GM12801 (cell line): Measurements from ENCODE around the gene MTUS2.

ENCODE experiments used
- TF ChIP-seq, protein P1 (sequence below): IDR thresholded peaks from one replicate; pipeline ENCODE4 v1.5.1; 2011; ENCODE audit warnings: control low read depth; ENCODE audit not compliant: insufficient read length; ENCODE audit errors: extremely low read depth

MTUS2 gene

DNA sequence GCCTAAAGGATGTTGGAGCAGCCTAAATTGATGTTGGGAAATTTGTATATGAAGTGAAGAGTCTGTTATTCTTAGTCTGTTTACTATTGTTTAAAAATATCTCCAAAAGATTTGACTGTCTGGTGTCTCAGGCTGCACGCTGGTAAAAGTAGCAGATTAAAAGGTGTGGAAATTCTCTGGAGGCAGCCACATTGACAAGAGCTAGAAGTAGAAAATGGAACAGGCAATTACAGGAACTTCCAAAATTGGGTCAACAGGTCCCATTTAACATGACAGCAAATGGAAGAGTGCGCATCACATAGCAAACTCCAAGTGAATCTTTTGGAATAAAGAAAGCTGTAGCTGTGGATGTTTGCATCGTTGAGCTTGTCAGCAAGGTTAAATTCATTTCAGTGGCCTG is 138.3 kb downstream of the MTUS2 start:
- TF ChIP-seq, protein P1, sequence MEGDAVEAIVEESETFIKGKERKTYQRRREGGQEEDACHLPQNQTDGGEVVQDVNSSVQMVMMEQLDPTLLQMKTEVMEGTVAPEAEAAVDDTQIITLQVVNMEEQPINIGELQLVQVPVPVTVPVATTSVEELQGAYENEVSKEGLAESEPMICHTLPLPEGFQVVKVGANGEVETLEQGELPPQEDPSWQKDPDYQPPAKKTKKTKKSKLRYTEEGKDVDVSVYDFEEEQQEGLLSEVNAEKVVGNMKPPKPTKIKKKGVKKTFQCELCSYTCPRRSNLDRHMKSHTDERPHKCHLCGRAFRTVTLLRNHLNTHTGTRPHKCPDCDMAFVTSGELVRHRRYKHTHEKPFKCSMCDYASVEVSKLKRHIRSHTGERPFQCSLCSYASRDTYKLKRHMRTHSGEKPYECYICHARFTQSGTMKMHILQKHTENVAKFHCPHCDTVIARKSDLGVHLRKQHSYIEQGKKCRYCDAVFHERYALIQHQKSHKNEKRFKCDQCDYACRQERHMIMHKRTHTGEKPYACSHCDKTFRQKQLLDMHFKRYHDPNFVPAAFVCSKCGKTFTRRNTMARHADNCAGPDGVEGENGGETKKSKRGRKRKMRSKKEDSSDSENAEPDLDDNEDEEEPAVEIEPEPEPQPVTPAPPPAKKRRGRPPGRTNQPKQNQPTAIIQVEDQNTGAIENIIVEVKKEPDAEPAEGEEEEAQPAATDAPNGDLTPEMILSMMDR: no peak

DNA sequence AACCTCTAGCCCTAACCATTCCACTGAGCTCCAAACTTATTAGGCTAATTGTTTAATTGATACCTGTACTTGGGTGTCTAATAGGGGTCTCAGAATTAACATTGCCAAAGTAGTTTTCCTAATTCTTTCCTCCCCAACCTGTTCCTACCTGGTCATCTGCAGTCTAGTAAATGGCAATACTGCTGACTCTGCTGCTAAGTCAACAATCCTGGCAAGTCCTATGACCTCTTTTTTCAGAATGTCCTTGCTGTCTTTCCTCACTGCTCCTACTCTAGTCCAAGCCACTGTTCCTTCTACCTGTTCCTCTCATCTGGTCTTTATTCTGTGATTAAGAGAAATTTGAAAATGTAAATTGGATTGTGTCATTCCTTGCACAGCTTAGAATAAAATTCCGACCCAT is 143.9 kb downstream of the MTUS2 start:
- TF ChIP-seq, protein P1: no peak

DNA sequence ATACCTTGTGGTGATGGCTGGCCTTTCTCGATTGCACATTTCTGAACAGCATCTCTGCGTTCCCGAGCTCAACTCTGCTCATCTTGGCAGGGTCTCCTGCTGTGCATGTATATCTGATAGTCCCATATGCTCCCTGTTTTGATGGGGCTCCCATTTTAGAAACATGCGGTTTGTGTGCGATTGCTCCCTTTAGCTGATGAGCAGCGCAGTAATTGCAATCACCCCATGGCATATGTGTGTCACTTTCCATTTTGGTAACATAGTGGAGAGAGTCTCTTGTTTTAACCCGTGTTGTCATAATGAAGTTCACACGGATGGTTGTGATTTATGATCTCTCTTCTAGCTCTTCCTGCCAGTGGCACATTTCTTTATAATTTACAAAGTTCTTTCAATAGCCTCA is 144.7 kb downstream of the MTUS2 start:
- TF ChIP-seq, protein P1: no peak

DNA sequence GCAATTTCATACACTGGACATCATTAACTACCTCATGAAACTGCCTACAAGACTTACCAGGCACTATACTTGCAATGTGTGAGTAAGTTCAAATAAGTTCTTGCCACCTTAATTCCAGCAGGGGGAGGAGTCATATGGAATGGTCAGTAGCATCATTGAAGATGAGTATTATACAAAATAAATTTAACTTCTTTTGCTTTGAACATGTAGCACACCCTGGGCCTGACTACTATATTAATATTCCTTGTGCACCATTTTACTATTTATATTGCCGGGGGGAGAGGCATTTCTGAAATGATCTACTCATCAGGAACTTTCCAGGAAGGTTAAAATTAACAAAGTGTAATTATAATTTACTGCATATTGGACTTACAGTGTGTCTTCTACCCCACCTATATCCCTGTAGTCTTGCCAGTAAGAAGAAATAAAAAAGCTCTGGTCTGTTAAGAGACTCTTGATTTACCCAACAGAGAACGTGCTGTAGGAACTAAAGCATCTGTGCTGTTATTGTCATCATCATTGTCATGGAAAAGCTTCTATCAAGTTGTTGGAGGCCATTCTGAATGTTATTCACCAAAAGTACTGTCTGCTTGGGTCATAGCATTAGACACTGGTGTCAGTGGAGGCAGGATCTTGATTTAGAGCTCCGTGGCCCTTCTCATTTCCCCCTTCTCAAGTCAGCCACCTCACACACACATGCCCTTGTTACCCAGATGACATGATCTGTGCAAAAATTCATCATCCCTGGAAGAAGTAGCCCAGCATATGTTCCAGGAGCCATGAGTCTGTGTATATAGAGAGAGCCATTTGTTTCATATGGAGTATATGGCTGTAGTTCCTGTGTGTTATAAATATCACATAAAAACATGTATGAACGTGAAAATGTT is 147.1 kb downstream of the MTUS2 start:
- TF ChIP-seq, protein P1: no peak

DNA sequence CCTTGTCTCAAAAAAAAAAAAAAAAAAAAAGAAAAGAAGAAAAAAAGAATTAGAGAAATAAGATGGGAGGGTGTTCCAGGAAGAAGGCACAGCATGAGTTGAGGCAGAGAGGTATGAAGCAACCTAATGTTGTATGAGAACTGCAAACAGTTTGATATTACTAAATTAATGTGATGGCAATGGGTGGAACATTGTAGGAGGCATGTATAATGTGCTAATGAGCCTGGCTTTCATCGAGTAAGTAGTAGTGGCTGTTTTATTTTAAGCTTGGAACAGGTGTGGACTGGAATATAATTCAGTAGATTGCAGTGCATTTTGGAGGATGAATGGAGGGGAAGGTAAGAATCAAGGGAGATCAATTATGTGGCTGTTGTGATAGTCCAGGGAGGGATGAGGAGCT is 156.1 kb downstream of the MTUS2 start:
- TF ChIP-seq, protein P1: no peak

DNA sequence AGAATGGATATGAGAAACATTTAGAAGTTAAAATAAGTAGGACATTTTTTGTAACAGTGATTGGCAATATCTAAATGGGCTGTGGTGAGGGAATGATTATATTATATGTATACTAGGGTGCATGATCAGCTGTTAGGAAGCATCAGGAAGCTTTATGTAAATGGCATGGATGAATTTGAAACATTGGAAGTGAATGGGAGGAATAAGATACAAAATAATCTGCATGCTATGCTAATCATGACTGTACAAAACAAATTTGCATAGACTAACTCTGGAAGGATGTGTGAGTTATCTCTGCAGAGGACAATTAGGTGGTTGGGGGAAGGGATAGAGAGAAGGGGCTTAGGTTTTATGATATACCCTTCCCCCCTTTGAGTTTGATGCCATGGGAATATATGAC is 156.5 kb downstream of the MTUS2 start:
- TF ChIP-seq, protein P1: no peak

DNA sequence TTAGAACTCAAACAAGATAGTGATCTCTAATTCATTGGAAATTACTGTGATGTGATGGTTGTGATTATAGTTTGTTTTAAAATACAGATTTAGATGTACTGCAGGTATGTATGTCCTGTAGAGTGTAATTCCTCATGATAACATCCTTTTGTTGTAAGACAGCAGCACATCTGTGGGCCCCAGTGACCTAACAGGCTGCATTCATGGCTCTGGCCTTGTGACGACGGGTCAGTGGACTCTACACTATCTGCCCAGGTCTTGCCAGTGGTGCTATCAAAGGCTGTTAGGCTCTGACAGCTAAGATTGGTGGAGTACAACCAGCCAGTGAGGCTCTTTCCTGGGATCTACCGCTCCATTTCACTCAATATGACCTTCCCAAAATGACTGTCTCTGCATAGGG is 158.4 kb downstream of the MTUS2 start:
- TF ChIP-seq, protein P1: no peak

DNA sequence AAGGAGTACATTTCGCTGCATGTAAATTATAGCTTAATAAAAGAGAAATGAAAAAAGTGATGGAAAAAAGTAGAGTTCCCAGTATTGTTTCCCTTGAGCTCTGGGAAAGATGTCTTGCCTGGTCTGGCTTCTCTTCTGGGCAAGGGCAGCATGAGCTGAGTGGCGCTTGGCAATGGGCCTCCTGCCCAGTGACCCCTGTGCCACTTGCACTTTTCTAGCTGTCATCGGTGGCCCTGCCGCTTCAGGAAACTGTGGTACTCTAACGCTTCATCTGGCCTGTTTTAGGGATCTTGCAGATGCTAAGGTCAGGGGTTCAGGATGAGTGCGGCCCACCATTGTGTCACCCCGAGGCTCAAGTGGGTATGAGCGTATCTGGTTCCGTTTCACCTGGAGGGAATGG is 161.4 kb downstream of the MTUS2 start:
- TF ChIP-seq, protein P1: no peak
